PFSK-1 (cell line): ENCODE data around the gene THY1.

ENCODE experiments used
- FOXP2 ChIP-seq: optimal IDR thresholded peaks from 2 replicates; pipeline ENCODE3; 2011; ENCODE audit warnings: borderline replicate concordance, control low read depth, inconsistent platforms; ENCODE audit not compliant: insufficient read depth; ENCODE audit errors: extremely low read length, extremely low read depth
- POLR2AphosphoS5 ChIP-seq: IDR thresholded peaks from 2 replicates; pipeline ENCODE4 v1.6.1; 2012; ENCODE audit warnings: low read depth, mild to moderate bottlenecking, control low read depth, low read length, moderate library complexity
- SIN3A ChIP-seq: IDR thresholded peaks from 2 replicates; pipeline ENCODE4 v1.6.1; 2012; ENCODE audit warnings: mild to moderate bottlenecking, low read length, moderate library complexity, borderline replicate concordance; ENCODE audit not compliant: insufficient read depth
- TAF1 ChIP-seq: IDR thresholded peaks from 2 replicates; pipeline ENCODE4 v1.6.1; 2012; ENCODE audit warnings: low read length, control low read depth, borderline replicate concordance; ENCODE audit not compliant: insufficient read depth
- TF ChIP-seq, protein P1 (sequence below), 2 experiments: IDR thresholded peaks; 2 replicates each; pipeline versions ENCODE4 v1.6.1 to v1.8.0; 2011 to 2012; ENCODE audit warnings: low read depth in 2 of 2, low read length in 2 of 2, control low read depth in 1 of 2, inconsistent platforms in 1 of 2, mild to moderate bottlenecking in 1 of 2, moderate library complexity in 1 of 2; ENCODE audit not compliant: insufficient read depth in 1 of 2

The THY1 gene

DNA sequence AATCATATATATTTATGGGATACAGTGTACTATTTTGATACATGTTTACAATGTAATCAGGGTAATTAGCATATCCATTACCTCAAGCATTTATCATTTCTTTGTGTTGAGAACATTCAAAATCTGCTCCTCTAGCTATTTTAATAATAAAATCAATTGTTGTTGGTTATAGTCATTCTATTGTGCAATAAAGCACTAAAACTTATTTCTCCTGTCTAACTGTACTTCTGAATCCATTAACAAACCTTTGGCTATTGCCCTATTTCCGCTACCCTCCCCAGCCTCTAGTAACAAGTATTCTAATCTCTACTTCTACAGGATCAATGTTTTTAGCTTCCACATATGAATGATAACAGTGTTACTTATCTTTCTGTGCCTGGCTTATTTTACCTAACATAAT lies 26.1 kb downstream of the THY1 start:
- TF ChIP-seq FOXP2 = no peak
- TF ChIP-seq TAF1 = no peak
- TF ChIP-seq POLR2AphosphoS5 = no peak
- no peak for TF ChIP-seq SIN3A
- TF ChIP-seq, protein P1, sequence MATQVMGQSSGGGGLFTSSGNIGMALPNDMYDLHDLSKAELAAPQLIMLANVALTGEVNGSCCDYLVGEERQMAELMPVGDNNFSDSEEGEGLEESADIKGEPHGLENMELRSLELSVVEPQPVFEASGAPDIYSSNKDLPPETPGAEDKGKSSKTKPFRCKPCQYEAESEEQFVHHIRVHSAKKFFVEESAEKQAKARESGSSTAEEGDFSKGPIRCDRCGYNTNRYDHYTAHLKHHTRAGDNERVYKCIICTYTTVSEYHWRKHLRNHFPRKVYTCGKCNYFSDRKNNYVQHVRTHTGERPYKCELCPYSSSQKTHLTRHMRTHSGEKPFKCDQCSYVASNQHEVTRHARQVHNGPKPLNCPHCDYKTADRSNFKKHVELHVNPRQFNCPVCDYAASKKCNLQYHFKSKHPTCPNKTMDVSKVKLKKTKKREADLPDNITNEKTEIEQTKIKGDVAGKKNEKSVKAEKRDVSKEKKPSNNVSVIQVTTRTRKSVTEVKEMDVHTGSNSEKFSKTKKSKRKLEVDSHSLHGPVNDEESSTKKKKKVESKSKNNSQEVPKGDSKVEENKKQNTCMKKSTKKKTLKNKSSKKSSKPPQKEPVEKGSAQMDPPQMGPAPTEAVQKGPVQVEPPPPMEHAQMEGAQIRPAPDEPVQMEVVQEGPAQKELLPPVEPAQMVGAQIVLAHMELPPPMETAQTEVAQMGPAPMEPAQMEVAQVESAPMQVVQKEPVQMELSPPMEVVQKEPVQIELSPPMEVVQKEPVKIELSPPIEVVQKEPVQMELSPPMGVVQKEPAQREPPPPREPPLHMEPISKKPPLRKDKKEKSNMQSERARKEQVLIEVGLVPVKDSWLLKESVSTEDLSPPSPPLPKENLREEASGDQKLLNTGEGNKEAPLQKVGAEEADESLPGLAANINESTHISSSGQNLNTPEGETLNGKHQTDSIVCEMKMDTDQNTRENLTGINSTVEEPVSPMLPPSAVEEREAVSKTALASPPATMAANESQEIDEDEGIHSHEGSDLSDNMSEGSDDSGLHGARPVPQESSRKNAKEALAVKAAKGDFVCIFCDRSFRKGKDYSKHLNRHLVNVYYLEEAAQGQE (IDR thresholded peaks at IDR 0.05; ENCODE audit: insufficient read depth in 1 of 2, low read depth in 2 of 2, low read length in 2 of 2) = no peak

DNA sequence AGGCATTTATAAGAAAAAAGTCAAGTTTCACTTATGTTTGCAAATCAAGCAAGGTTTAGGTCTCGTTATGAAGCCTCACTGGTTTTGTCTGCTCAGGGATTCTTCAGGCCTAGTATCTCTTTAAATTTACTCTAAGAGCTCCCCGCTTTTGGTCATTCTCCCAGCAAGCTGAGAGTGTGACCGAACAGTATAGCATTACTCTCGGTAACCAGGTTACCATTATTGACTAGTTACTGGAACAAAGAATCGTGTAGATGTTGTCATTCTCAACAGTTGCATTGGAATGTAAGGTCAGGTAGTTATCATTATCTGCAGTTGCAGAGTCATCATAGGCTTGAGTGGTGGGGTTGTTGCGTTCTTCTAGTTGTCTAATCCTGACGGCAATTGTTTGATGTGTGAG lies 31.7 kb downstream of the THY1 start:
- TF ChIP-seq TAF1 (no peak), FOXP2 (no peak), SIN3A (no peak), POLR2AphosphoS5 (no peak)
- TF ChIP-seq, protein P1 (IDR thresholded peaks at IDR 0.05; ENCODE audit: insufficient read depth in 1 of 2, low read depth in 2 of 2, low read length in 2 of 2) = no peak

DNA sequence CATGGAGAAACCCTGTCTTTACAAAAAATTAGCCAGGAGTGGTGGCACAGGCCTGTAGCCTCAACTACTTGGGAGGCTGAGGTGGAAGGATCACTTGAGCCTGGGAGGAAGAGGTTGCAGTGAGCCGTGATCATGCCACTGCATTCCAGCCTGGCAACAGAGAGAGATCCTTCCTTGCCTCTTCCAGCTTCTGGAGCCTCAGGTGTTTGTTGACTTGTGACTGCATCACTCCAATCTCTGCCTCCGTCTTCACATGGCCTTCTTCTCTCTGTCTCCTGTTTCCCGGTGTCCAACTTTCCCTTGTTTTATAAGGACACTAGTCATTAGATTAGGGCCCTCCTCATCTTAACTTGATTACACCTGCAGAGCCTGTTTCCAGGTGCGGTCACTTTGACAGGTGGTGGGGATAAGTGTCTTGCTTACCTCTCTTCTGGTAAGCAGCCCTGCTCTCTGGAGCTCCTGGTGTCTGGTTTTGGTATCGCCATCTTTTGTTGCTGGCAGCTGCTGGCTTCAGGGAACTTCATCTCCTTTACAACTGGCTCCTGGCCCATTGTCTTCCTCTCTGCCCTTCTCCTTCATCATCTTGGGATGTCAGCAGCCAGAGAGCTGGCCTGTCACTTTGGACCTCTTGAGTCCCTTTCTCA lies 33.2 kb downstream of the THY1 start:
- TF ChIP-seq FOXP2 (no peak), SIN3A (no peak), POLR2AphosphoS5 (no peak), TAF1 (no peak)
- TF ChIP-seq, protein P1 (IDR thresholded peaks at IDR 0.05; ENCODE audit: insufficient read depth in 1 of 2, low read depth in 2 of 2, low read length in 2 of 2) = no peak

DNA sequence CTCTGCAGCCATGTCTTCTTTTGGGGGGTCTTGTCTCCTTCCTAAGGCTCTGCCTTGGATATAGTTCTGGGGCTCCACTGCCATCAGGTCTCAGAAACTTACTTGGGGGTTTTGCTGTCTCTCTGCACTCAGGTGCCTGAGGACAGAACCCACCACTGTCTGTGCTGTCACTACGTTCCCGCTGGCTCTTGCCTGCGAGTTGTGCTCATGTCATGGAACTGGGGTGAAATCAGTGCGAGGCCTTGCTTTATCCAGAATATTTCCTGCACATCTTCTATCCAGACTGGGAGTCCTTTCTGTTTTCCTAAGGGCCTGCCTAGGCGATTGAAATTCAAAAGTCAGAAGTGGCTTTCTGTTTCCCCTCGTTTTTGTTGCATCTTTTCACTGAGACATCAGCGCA lies 34.9 kb downstream of the THY1 start:
- no peak for TF ChIP-seq POLR2AphosphoS5
- TF ChIP-seq, protein P1 (IDR thresholded peaks at IDR 0.05; ENCODE audit: insufficient read depth in 1 of 2, low read depth in 2 of 2, low read length in 2 of 2) = no peak
- TF ChIP-seq SIN3A = no peak
- no peak for TF ChIP-seq TAF1
- no peak for TF ChIP-seq FOXP2

DNA sequence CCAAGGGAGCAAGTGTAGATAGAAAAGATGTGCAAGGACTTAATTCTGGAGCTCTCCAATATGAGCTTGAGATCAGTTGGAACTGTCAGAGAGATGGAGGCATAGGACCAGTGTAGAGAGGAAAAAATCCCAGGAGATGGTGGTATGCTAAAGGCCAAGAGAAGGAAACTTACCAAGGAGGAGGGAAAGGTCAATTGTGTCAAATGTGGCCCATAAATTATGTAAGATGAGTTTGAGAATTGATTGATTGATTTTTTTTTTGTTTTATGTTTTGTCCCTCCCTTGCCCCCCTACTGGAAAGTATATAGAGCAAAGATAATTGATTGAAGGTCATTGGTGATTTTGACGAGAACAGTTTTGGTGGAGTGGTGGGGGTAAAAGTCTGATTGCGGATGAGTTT lies 38.6 kb downstream of the THY1 start:
- no peak for TF ChIP-seq SIN3A
- TF ChIP-seq FOXP2 = no peak
- TF ChIP-seq TAF1 = no peak
- TF ChIP-seq, protein P1 (IDR thresholded peaks at IDR 0.05; ENCODE audit: insufficient read depth in 1 of 2, low read depth in 2 of 2, low read length in 2 of 2) = no peak
- no peak for TF ChIP-seq POLR2AphosphoS5
